ENCODE data around the gene IKZF1. TPM values are rescaled to one million over a fixed set of nuclear protein-coding genes. Genes with fewer than 3 reads are reported as not detected.

The IKZF1 gene
- total and polyA plus RNA-seq, 2 of the 13 experiments (the other 11 are each of a cell fraction or from before 2014, with no cell fraction given): not detected

GRCh38 chr7:50270531-50271018, 33.9 kb upstream of the IKZF1 start (continued):
- TF ChIP-seq ZNF781 (CRISPR knock-in tag; IDR thresholded peaks at IDR 0.05; ENCODE audit: borderline replicate concordance, not compliant biosample characterization) (no peak), RBAK (CRISPR knock-in tag; IDR thresholded peaks at IDR 0.05) (no peak), SRY (CRISPR knock-in tag; IDR thresholded peaks at IDR 0.05) (no peak), ZNF232 (CRISPR knock-in tag; IDR thresholded peaks at IDR 0.05; ENCODE audit: borderline replicate concordance) (no peak), ZNF121 (CRISPR knock-in tag; IDR thresholded peaks at IDR 0.05) (no peak), ZNF709 (CRISPR knock-in tag; IDR thresholded peaks at IDR 0.05) (no peak), ZNF441 (CRISPR knock-in tag; IDR thresholded peaks at IDR 0.05; ENCODE audit: borderline replicate concordance) (no peak)

GRCh38 chr7:50272808-50273207, 31.7 kb upstream of the IKZF1 start:
- in situ Hi-C loops (cut with HindIII; ENCODE audit: extremely low pct_ligation_motif_present, low pct_unique_long_range_greater_than_20kb) (no loop called here), intact Hi-C loops (cut with micrococcal nuclease; ENCODE audit: unreplicated experiment) (no loop called here)
- ATAC-seq (no peak), FAIRE-seq (no peak), DNase-seq (ENCODE audit: low spot score) (no peak)
- no peak overlapping the region for H3K9ac ChIP-seq (ENCODE audit: insufficient read depth, low read depth, low read length)
- H3K27me3 ChIP-seq (ENCODE audit: control insufficient read depth in 1 of 2, insufficient read depth in 2 of 2, low read length in 2 of 2): no peaks in the 10 kb centered on the region
- ChIA-PET CTCF (ENCODE audit: low intra/inter-chr PET ratio, low total read pairs) (no interaction called here), POLR2A (no interaction called here)
- BruUV-seq (replicated peaks): no TSS peak
- H3K9me3 ChIP-seq (ENCODE audit: low read length): no peaks in the 10 kb centered on the region
- H4K20me1 ChIP-seq (ENCODE audit: insufficient read depth, low read length): no peaks in the 10 kb centered on the region
- no peaks in the 10 kb centered on the region for H3K79me2 ChIP-seq (ENCODE audit: insufficient read depth, low read length)
- TF ChIP-seq CHD4 (IDR thresholded peaks at IDR 0.05; ENCODE audit: borderline replicate concordance, low read length): no peak
- TF ChIP-seq TIGD3 (CRISPR knock-in tag; IDR thresholded peaks at IDR 0.05; ENCODE audit: borderline replicate concordance): no peak
- no peak for TF ChIP-seq ZNF264 (CRISPR knock-in tag; IDR thresholded peaks at IDR 0.05)
- TF ChIP-seq MEIS1 (CRISPR knock-in tag; IDR thresholded peaks at IDR 0.05; ENCODE audit: borderline replicate concordance): no peak
- no peak for TF ChIP-seq CERS6 (CRISPR knock-in tag; IDR thresholded peaks at IDR 0.05)
- TF ChIP-seq TRAFD1 (CRISPR knock-in tag; IDR thresholded peaks at IDR 0.05; ENCODE audit: borderline replicate concordance): no peak
- WGBS (ENCODE audit: low lambda C conversion rate): 0% methylated on average over 3 of the region's 3 CpGs
- H3K4me3 ChIP-seq (replicated peaks in 1 of 3; ENCODE audit: insufficient read depth in 1 of 3, low read depth in 2 of 3, low read length in 3 of 3): no peak overlapping the region
- H2AFZ ChIP-seq (ENCODE audit: low read length): no peak overlapping the region
- no peak overlapping the region for H3K27ac ChIP-seq (ENCODE audit: extremely low read length, insufficient read depth, low read length)
- no peaks in the 10 kb centered on the region for H3K36me3 ChIP-seq (replicated peaks in 1 of 2; ENCODE audit: control insufficient read depth in 1 of 2, insufficient read depth in 2 of 2, low read length in 2 of 2)
- no peaks in the 10 kb centered on the region for H3K4me1 ChIP-seq (ENCODE audit: insufficient read depth, low read length)
- no peak overlapping the region for H3K4me2 ChIP-seq (ENCODE audit: low read depth, low read length)
